IPS DF 6.9 (cell line): ENCODE measurements around the gene TMEM273.

Experiments used
- DNase-seq: peaks from one replicate; pipeline ENCODE4 v3.0.0-alpha.2; 2013; ENCODE audit warnings: low read depth, low spot score
- H3K27ac ChIP-seq: one replicate; pipeline ENCODE4 v1.5.1; 2013; ENCODE audit warnings: low read length, control low read depth
- H3K27me3 ChIP-seq: 2 replicates; pipeline ENCODE4 v1.6.1; 2013; ENCODE audit warnings: mild to moderate bottlenecking, low read length; ENCODE audit not compliant: control insufficient read depth, insufficient read depth
- H3K36me3 ChIP-seq: 2 replicates; pipeline ENCODE4 v1.6.1; 2013; ENCODE audit warnings: low read length; ENCODE audit not compliant: control insufficient read depth, insufficient read depth
- H3K4me1 ChIP-seq: 2 replicates; pipeline ENCODE4 v1.6.1; 2013; ENCODE audit warnings: low read length; ENCODE audit not compliant: control insufficient read depth, insufficient read depth
- H3K4me3 ChIP-seq: 2 replicates; pipeline ENCODE4 v1.5.1; 2013; ENCODE audit warnings: mild to moderate bottlenecking, low read length
- H3K9me3 ChIP-seq: 2 replicates; pipeline ENCODE4 v1.6.1; 2013; ENCODE audit warnings: low read length, inconsistent platforms; ENCODE audit not compliant: control insufficient read depth, insufficient read depth
- WGBS: extraction: QIAGEN DNeasy Blood & Tissue Kit; methylation state at CpG from one replicate; pipeline ENCODE4 v1.1.7; 2013; ENCODE audit warnings: mixed read lengths, missing lambda C conversion rate; ENCODE audit not compliant: insufficient read length, insufficient coverage; 5-methylcytosine and 5-hydroxymethylcytosine counted together

The TMEM273 gene

GRCh38 chr10:49163741-49164140, 24.4 kb downstream of the TMEM273 start:
- no peak for DNase-seq
- no peaks in the 10 kb centered on the region; the same call in 1 of the 2 replicates for H3K4me1 ChIP-seq
- WGBS, result no CpG with 5 or more reads among the region's 4 CpGs
- H3K9me3 ChIP-seq, result no peaks in the 10 kb centered on the region
- H3K27ac ChIP-seq, result no peak overlapping the region
- H3K27me3 ChIP-seq, result no peaks in the 10 kb centered on the region
- H3K36me3 ChIP-seq, result no peaks in the 10 kb centered on the region
- H3K4me3 ChIP-seq, result no peak overlapping the region

DNA sequence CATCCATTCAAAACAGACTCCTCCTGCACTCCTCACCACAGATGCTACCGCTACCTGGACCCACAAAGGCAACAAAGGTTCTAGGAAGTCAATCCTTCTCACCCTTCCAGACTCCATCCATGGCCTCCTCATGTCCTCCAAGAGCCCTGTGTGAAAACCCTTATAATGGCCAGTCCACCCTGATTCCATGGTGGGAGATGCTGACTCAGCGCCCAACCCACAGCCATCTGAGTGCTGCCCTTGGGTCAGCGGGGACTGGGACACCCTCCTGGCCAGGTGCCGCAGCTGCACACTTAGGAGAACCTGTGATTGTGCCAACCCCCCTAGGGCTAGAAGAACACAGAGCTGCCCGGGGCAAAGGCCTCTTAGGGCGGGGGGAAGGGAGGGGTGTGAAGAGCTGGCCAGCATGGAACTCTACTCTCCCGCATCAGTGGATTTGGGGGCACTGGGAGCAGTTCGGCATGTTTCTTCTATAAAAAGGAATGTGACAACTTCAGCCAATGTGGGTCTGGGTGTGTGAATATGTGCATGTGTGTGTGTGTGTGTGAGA, 25.4 kb downstream of the TMEM273 start:
- no peaks in the 10 kb centered on the region for H3K36me3 ChIP-seq
- H3K27ac ChIP-seq, result no peak overlapping the region
- no CpG with 5 or more reads among the region's 8 CpGs for WGBS

DNA sequence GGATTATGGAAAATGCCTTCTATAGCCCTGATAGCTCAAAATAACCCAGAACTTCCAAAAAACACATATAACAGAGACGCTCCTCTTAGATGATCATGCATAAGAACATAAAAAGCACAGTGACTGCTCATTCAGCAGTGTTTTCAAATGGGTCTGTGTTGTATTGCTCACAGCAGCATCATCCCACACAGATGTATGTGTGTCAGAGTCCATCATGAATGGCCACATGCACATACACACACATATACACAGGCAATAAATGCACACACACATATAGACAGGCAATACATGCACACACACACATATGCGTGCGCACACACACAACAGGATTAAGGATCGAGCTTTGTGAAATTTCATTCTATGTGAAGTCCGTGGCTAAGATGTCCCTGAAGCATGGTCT, 26.1 kb downstream of the TMEM273 start:
- no peaks in the 10 kb centered on the region for H3K27me3 ChIP-seq
- H3K9me3 ChIP-seq, result no peaks in the 10 kb centered on the region
- no peaks in the 10 kb centered on the region for H3K36me3 ChIP-seq
- no CpG with 5 or more reads among the region's 5 CpGs for WGBS
- peaks cover 2% of the 10 kb centered on the region for H3K4me1 ChIP-seq
- H3K27ac ChIP-seq, result no peak overlapping the region
- H3K4me3 ChIP-seq, result no peak overlapping the region
- no peak for DNase-seq

More for the DNA sequence above, 25.4 kb downstream of the TMEM273 start:
- Histone ChIP-seq H3K27me3 (no peaks in the 10 kb centered on the region), H3K9me3 (no peaks in the 10 kb centered on the region), H3K4me3 (no peak overlapping the region), H3K4me1 (no peaks in the 10 kb centered on the region; the same call in 1 of the 2 replicates)
- DNase-seq, result no peak

GRCh38 chr10:49161411-49161997, 26.7 kb downstream of the TMEM273 start:
- H3K4me3 ChIP-seq, result no peak overlapping the region
- no peak overlapping the region for H3K27ac ChIP-seq
- H3K36me3 ChIP-seq, result no peaks in the 10 kb centered on the region
- H3K9me3 ChIP-seq, result no peaks in the 10 kb centered on the region
- no peak for DNase-seq
- no peaks in the 10 kb centered on the region for H3K27me3 ChIP-seq
- no CpG with 5 or more reads among the region's 8 CpGs for WGBS
- H3K4me1 ChIP-seq, result peaks cover 2% of the 10 kb centered on the region; the same call in 1 of the 2 replicates

DNA sequence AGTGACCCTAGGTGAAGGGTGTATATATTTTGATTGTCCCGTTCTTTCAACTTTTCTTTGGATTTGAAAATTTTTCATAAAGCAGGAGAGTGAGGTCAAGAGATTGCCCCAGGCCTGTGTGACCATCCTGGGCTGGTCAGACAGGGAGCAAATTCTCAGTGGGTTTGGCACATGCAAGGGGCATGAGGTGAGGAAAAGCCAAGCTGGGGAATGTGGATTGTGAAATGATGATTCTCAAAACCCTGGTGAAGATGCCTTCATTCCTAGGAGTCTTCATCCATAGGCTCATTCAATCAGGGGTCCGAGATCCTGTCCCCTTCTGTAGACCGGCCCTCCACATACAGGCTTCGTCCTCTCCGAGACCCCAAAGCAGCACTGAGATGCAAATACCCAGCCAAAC, 27.4 kb downstream of the TMEM273 start:
- Histone ChIP-seq H3K27ac (no peak overlapping the region), H3K4me1 (peaks cover 2% of the 10 kb centered on the region; the same call in 1 of the 2 replicates), H3K36me3 (no peaks in the 10 kb centered on the region), H3K4me3 (no peak overlapping the region), H3K9me3 (no peaks in the 10 kb centered on the region), H3K27me3 (no peaks in the 10 kb centered on the region)
- no peak for DNase-seq
- no CpG with 5 or more reads among the region's 5 CpGs for WGBS

GRCh38 chr10:49160110-49160509, 28.1 kb downstream of the TMEM273 start:
- Histone ChIP-seq H3K27me3 (no peaks in the 10 kb centered on the region), H3K36me3 (no peaks in the 10 kb centered on the region), H3K4me1 (peaks cover 2% of the 10 kb centered on the region; the same call in 1 of the 2 replicates), H3K4me3 (no peak overlapping the region), H3K9me3 (no peaks in the 10 kb centered on the region), H3K27ac (no peak overlapping the region)
- WGBS, result no CpG with 5 or more reads among the region's 5 CpGs
- no peak for DNase-seq

DNA sequence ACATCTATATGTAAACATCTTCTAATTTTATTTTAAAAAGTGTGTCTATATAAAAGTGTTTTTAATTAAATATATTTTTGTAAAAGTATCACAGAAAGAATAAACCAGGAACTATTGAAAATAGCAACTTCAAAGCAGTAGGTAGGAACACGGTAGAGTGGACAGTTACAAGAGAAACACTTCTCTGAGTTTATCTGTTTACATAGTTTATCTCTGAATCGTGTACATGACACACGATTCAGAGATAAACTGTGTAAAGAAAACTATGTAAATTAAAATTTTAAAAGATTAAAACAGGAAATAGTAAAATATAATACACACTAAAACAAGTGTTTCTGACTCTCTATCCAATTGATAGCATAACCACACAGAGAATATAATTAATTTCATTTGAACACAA, 29.3 kb downstream of the TMEM273 start:
- H3K27me3 ChIP-seq, result no peaks in the 10 kb centered on the region
- H3K4me1 ChIP-seq, result peaks cover 2% of the 10 kb centered on the region; the same call in 1 of the 2 replicates
- no peak overlapping the region for H3K4me3 ChIP-seq
- H3K27ac ChIP-seq, result no peak overlapping the region
- no peak for DNase-seq
- H3K9me3 ChIP-seq, result no peaks in the 10 kb centered on the region
- no peaks in the 10 kb centered on the region for H3K36me3 ChIP-seq
- WGBS, result no CpG with 5 or more reads among the region's 3 CpGs

GRCh38 chr10:49158404-49158803, 29.8 kb downstream of the TMEM273 start:
- no peak overlapping the region for H3K27ac ChIP-seq
- no peaks in the 10 kb centered on the region for H3K9me3 ChIP-seq
- H3K36me3 ChIP-seq, result no peaks in the 10 kb centered on the region
- H3K4me3 ChIP-seq, result no peak overlapping the region
- peaks cover 2% of the 10 kb centered on the region; the same call in 1 of the 2 replicates for H3K4me1 ChIP-seq
- DNase-seq, result no peak
- H3K27me3 ChIP-seq, result no peaks in the 10 kb centered on the region
- no CpG with 5 or more reads among the region's 7 CpGs for WGBS

DNA sequence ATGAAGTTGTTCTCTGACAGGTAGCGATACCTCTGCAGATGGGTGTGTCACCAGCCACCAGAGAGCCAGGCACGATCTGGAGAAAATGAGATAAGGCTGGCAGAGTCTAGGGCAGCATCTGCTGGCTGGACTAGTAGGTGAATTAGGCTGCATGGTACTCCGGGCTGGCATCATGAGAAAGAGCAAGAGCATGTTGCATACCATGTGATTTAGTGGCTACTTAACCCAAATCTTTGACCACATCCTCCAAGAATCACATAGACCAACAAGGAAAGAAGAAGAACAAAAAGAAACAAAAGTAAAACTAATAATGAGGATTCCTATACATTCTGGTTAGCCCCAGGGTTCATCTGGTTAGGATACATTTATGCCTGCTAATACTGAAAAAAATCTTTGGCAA, 31.0 kb downstream of the TMEM273 start:
- DNase-seq, result no peak
- no CpG with 5 or more reads among the region's 3 CpGs for WGBS
- H3K27me3 ChIP-seq, result no peaks in the 10 kb centered on the region
- H3K4me3 ChIP-seq, result no peak overlapping the region
- no peaks in the 10 kb centered on the region for H3K9me3 ChIP-seq
- no peak overlapping the region for H3K27ac ChIP-seq
- no peaks in the 10 kb centered on the region for H3K36me3 ChIP-seq
- peaks cover 2% of the 10 kb centered on the region; the same call in 1 of the 2 replicates for H3K4me1 ChIP-seq

DNA sequence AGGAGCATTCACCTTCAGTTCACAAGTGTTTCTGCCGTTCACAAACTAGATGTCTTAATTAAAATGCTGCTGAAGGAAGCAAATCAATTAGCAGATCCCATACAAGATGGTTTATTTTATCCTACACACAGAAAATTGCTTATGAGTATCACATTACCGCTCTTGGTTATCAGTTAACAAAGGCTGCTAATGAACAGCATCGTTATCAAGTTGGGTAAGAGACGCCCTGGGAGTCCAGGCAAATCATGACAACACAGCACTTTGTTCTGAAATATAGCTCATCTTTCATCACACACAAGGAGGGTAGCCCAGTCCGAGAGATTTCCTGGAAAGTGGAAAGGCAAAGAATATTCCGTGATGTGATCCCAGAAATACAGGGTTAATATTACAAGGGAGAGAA, 33.5 kb downstream of the TMEM273 start:
- Histone ChIP-seq H3K36me3 (no peaks in the 10 kb centered on the region), H3K4me1 (peaks cover 2% of the 10 kb centered on the region; the same call in 1 of the 2 replicates), H3K27me3 (no peaks in the 10 kb centered on the region), H3K27ac (no peak overlapping the region), H3K9me3 (no peaks in the 10 kb centered on the region), H3K4me3 (no peak overlapping the region)
- DNase-seq, result no peak
- no CpG with 5 or more reads among the region's 6 CpGs for WGBS

DNA sequence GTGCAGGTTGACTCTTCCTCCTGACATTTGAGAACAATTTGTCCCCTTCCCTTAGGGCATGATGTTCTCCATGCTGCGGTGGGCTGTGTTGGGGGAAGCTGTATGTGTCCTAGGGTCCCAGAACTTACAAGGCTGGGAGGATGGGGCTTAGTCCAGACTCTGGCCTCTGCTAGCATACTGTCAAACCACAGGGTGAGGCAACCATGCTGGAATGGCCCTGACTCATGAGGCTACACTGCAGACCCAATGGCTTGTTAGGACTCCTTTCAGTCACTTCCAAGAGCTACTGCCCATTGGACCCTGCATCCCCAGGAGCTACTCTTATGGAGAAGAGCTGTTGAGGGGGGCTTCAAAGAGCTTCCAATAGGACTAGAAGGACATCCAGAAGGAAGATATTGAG, 34.2 kb downstream of the TMEM273 start:
- Histone ChIP-seq H3K9me3 (no peaks in the 10 kb centered on the region), H3K27me3 (no peaks in the 10 kb centered on the region), H3K27ac (no peak overlapping the region), H3K4me3 (no peak overlapping the region), H3K36me3 (no peaks in the 10 kb centered on the region), H3K4me1 (peaks cover 2% of the 10 kb centered on the region; the same call in 1 of the 2 replicates)
- WGBS, result no CpG with 5 or more reads among the region's 1 CpG
- no peak for DNase-seq
